Measurements from ENCODE around the gene DIAPH3.

Gene DIAPH3

GRCh38 chr13:60001889-60002288 lies 161.8 kb downstream of the DIAPH3 start:
- H3K9me3 Mint-ChIP-seq = no peaks in the 10 kb centered on the region
- H3K4me3 Mint-ChIP-seq = no peak overlapping the region
- no peak overlapping the region for H3K27ac Mint-ChIP-seq
- no peaks in the 10 kb centered on the region for H3K27me3 Mint-ChIP-seq
- ATAC-seq (no peak), DNase-seq (no peak)
- H3K4me1 Mint-ChIP-seq = no peaks in the 10 kb centered on the region
- no peaks in the 10 kb centered on the region for H3K36me3 Mint-ChIP-seq (ENCODE audit: low read depth)

- DNase-seq (no peak), ATAC-seq (no peak)
- H3K4me1 Mint-ChIP-seq = no peaks in the 10 kb centered on the region
- no peaks in the 10 kb centered on the region for H3K9me3 Mint-ChIP-seq
- no peak overlapping the region for H3K4me3 Mint-ChIP-seq
- H3K27me3 Mint-ChIP-seq = no peaks in the 10 kb centered on the region
- no peak overlapping the region for H3K27ac Mint-ChIP-seq
- no peaks in the 10 kb centered on the region for H3K36me3 Mint-ChIP-seq (ENCODE audit: low read depth)
Measured at GRCh38 chr13:60000976-60001375, 162.8 kb downstream of the DIAPH3 start.

DNA sequence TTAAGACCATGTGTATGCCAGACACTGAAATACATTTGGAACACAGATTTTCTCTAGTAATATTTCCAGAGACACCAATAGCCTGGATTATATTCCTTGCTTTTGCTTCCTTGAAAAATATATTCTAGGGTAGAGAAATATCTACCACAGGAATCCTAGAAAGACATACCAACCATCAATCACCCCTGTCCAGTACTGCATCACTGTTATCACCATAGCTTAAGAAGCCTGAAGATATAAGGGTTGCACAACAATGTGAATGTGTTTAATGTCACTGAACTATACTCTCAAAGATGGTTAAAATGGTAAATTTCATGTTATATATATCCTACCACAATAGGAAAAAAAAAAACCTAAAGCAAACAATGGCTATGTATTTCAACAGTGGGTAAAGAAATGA lies 163.6 kb downstream of the DIAPH3 start:
- Mint-ChIP-seq H3K27me3 (no peaks in the 10 kb centered on the region), H3K4me3 (no peak overlapping the region), H3K4me1 (no peaks in the 10 kb centered on the region), H3K36me3 (ENCODE audit: low read depth) (no peaks in the 10 kb centered on the region), H3K27ac (no peak overlapping the region), H3K9me3 (no peaks in the 10 kb centered on the region)
- DNase-seq (no peak), ATAC-seq (no peak)

GRCh38 chr13:59997976-59998375 lies 165.8 kb downstream of the DIAPH3 start:
- no peaks in the 10 kb centered on the region for H3K27me3 Mint-ChIP-seq
- H3K4me3 Mint-ChIP-seq = no peak overlapping the region
- DNase-seq = no peak
- ATAC-seq = no peak
- no peaks in the 10 kb centered on the region for H3K36me3 Mint-ChIP-seq (ENCODE audit: low read depth)
- no peaks in the 10 kb centered on the region for H3K9me3 Mint-ChIP-seq
- H3K4me1 Mint-ChIP-seq = no peaks in the 10 kb centered on the region
- no peak overlapping the region for H3K27ac Mint-ChIP-seq

DNA sequence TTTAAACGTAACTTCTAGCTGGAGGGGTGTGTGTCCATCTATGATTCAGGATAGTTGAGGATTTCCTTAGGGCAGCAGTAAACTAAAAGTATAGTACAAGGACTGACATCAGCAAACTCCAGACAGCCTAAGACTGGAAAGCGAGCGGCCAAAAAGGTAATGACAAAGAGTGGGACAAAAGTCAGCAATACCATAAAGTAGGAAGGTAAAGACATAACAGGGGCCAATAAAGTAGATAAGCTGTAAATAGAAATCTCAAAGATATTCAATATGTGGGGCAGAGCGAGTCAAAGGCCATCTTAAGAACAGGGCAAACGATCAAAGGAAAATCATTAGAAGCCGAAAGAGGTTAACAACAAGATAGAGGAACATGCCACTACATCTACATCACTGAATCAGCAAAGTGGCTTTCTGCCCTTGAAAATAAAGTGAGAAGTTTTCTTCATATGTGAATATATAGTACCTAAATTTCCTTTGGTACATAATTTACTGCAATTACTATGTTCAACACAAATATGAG lies 167.2 kb downstream of the DIAPH3 start:
- H3K27me3 Mint-ChIP-seq = no peaks in the 10 kb centered on the region
- ATAC-seq (no peak), DNase-seq (no peak)
- no peaks in the 10 kb centered on the region for H3K4me1 Mint-ChIP-seq
- no peaks in the 10 kb centered on the region for H3K36me3 Mint-ChIP-seq (ENCODE audit: low read depth)
- no peak overlapping the region for H3K27ac Mint-ChIP-seq
- H3K9me3 Mint-ChIP-seq = no peaks in the 10 kb centered on the region
- no peak overlapping the region for H3K4me3 Mint-ChIP-seq

DNA sequence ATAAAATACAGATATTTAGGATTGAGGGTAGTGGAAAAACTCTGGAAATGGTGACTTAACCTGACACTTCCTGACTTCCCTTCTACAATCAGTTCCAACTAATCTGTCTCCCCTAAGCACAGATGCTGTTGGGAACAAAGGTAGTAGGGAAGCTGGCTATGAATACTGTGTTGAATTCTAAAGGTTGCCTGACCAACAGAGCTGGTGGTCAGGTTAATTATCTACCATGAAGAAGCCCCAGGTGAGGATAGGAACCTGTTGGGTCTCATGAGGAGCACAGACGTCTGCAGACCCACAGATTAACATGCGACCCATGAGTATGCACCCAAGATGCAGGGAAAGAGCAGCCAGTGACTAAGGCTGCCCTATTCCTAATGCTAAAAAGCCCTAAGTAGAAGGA lies 172.3 kb downstream of the DIAPH3 start:
- no peak overlapping the region for H3K4me3 Mint-ChIP-seq

GRCh38 chr13:59982631-59983382 lies 180.9 kb downstream of the DIAPH3 start:
- ATAC-seq (no peak), DNase-seq (no peak)
- Mint-ChIP-seq H3K4me1 (no peaks in the 10 kb centered on the region), H3K36me3 (ENCODE audit: low read depth) (peaks cover 12% of the 10 kb centered on the region), H3K9me3 (no peaks in the 10 kb centered on the region), H3K27me3 (no peaks in the 10 kb centered on the region), H3K4me3 (no peak overlapping the region), H3K27ac (no peak overlapping the region)

More for the DNA sequence above, 172.3 kb downstream of the DIAPH3 start:
- Mint-ChIP-seq H3K4me1 (no peaks in the 10 kb centered on the region), H3K27ac (peak overlapping the region; percentile 32), H3K9me3 (no peaks in the 10 kb centered on the region), H3K36me3 (ENCODE audit: low read depth) (peaks cover 3% of the 10 kb centered on the region), H3K27me3 (no peaks in the 10 kb centered on the region)
- DNase-seq (no peak), ATAC-seq (no peak)

DNA sequence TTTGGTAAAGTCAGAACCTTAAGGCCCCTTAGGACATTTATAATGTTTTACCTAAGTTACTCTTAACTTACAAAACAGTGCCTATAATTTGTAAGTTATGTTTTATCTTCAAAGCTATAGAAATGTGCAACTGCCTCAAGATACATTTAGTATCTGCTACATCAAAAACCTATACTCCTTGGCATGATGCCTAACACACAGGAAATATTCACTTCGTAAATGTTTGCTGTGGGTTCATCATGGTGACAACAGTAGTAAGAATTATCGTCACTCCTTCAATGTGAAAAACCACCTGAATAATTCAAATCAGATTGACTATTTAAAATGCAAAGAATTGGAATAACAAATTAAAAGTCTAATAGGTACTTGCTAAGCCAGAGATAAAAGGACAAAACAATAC lies 184.1 kb downstream of the DIAPH3 start:
- ATAC-seq = no peak
- no peak overlapping the region for H3K27ac Mint-ChIP-seq
- H3K4me3 Mint-ChIP-seq = no peak overlapping the region
- H3K36me3 Mint-ChIP-seq (ENCODE audit: low read depth) = peaks cover 11% of the 10 kb centered on the region
- no peaks in the 10 kb centered on the region for H3K27me3 Mint-ChIP-seq
- no peaks in the 10 kb centered on the region for H3K9me3 Mint-ChIP-seq
- no peak for DNase-seq
- no peaks in the 10 kb centered on the region for H3K4me1 Mint-ChIP-seq

- H3K9me3 Mint-ChIP-seq = no peaks in the 10 kb centered on the region
- no peak for DNase-seq
- peaks cover 11% of the 10 kb centered on the region for H3K36me3 Mint-ChIP-seq (ENCODE audit: low read depth)
- no peaks in the 10 kb centered on the region for H3K27me3 Mint-ChIP-seq
- no peaks in the 10 kb centered on the region for H3K4me1 Mint-ChIP-seq
- no peak overlapping the region for H3K27ac Mint-ChIP-seq
- H3K4me3 Mint-ChIP-seq = no peak overlapping the region
- no peak for ATAC-seq
Measured at GRCh38 chr13:59978862-59979261, 184.9 kb downstream of the DIAPH3 start.

DNA sequence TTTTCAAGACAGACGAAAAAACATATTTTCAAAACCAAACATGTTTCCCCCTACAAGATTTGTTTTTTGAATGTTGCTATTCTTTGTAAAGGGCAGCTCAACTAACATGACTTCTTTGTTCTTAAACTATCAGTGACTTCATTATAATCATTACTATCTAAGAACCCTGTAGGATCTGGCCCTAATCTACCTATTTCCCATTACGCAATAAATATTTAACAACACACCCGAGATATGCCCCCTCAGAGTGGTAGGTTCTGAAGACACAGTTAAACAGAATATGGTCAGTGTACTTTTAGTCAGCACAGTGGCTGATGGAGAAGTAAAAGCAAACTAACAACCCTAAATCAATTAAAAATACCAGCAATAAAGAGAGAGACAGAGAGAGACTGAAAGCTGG lies 186.9 kb downstream of the DIAPH3 start:
- Mint-ChIP-seq H3K27me3 (no peaks in the 10 kb centered on the region), H3K36me3 (ENCODE audit: low read depth) (peaks cover 5% of the 10 kb centered on the region), H3K4me1 (no peaks in the 10 kb centered on the region), H3K27ac (no peak overlapping the region), H3K4me3 (no peak overlapping the region), H3K9me3 (no peaks in the 10 kb centered on the region)
- ATAC-seq = no peak
- no peak for DNase-seq

DNA sequence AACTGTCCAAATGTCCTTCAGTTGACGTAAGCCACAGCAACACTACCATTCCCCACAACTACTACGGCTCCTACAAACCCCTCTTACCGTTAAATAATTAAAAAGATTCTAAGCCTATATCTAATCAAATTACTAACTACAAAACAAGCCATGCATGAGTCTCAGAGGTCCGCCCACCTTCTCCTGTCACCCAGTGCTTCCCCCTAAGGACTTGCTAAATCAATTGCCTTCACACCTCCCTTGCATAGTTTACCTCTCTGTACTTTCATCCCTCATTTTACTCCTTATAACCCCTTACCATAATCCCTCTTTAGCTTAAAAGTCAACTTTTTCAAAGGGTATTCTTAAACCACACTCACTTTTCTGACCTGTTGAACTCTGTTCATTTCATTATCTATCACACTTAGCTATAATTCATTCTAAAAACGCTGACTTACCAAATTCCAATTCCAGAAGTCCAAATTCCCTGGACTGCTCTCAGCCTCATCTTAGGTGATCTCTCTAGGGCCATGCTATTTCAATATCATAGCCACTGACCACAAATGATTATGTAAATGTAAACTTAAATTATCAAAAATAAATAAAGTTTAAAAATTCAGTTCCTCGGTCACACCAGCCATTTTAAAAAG lies 187.8 kb downstream of the DIAPH3 start:
- no peaks in the 10 kb centered on the region for H3K9me3 Mint-ChIP-seq
- H3K4me3 Mint-ChIP-seq = no peak overlapping the region
- H3K36me3 Mint-ChIP-seq (ENCODE audit: low read depth) = peaks cover 5% of the 10 kb centered on the region
- DNase-seq (no peak), ATAC-seq (no peak)
- no peaks in the 10 kb centered on the region for H3K27me3 Mint-ChIP-seq
- H3K27ac Mint-ChIP-seq = no peak overlapping the region
- no peaks in the 10 kb centered on the region for H3K4me1 Mint-ChIP-seq

GRCh38 chr13:59970847-59971246 lies 192.9 kb downstream of the DIAPH3 start:
- Mint-ChIP-seq H3K9me3 (no peaks in the 10 kb centered on the region), H3K4me1 (no peaks in the 10 kb centered on the region), H3K36me3 (ENCODE audit: low read depth) (peaks cover 2% of the 10 kb centered on the region), H3K27me3 (no peaks in the 10 kb centered on the region), H3K27ac (no peak overlapping the region), H3K4me3 (no peak overlapping the region)
- DNase-seq (no peak), ATAC-seq (no peak)

GRCh38 chr13:59963827-59964226 lies 199.9 kb downstream of the DIAPH3 start:
- Mint-ChIP-seq H3K27me3 (no peaks in the 10 kb centered on the region), H3K9me3 (no peaks in the 10 kb centered on the region), H3K4me3 (no peak overlapping the region), H3K4me1 (no peaks in the 10 kb centered on the region), H3K27ac (no peak overlapping the region), H3K36me3 (ENCODE audit: low read depth) (peaks cover 6% of the 10 kb centered on the region)
- no peak for DNase-seq
- ATAC-seq = no peak

DNA sequence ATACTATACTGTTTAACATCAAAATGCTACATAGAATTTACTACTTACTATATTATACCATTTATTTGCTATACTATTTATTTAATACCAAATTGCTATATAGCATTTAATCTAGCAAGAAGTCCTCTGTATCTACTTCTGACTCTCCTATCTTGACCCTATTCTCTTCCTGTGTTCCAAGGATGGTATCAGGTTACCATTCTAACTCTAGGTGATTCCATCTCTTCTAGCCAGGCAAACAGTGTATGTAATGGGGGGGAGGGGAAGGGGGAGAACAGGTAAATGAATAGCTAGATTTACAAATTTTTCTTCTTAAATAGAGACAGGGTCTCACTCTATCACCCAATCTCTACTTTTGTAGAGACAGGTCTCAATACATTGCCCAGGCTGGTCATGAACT lies 200.3 kb downstream of the DIAPH3 start:
- Mint-ChIP-seq H3K36me3 (ENCODE audit: low read depth) (peaks cover 6% of the 10 kb centered on the region), H3K27ac (no peak overlapping the region)

GRCh38 chr13:59962343-59962742 lies 201.4 kb downstream of the DIAPH3 start:
- Mint-ChIP-seq H3K4me1 (no peaks in the 10 kb centered on the region), H3K4me3 (no peak overlapping the region), H3K27ac (no peak overlapping the region), H3K9me3 (no peaks in the 10 kb centered on the region), H3K36me3 (ENCODE audit: low read depth) (peaks cover 5% of the 10 kb centered on the region), H3K27me3 (no peaks in the 10 kb centered on the region)
- DNase-seq (no peak), ATAC-seq (no peak)

More for the DNA sequence above, 200.3 kb downstream of the DIAPH3 start:
- Mint-ChIP-seq H3K27me3 (no peaks in the 10 kb centered on the region), H3K4me1 (no peaks in the 10 kb centered on the region), H3K4me3 (no peak overlapping the region), H3K9me3 (no peaks in the 10 kb centered on the region)
- DNase-seq (no peak), ATAC-seq (no peak)

Data from activated naive CD8-positive, alpha-beta T cell treated with anti-CD3 and anti-CD28 coated beads, Interleukin-2, amount 50 U/mL, for 24 hours (primary cell).